ENCODE measurements around the gene NOL8.

The NOL8 gene

DNA sequence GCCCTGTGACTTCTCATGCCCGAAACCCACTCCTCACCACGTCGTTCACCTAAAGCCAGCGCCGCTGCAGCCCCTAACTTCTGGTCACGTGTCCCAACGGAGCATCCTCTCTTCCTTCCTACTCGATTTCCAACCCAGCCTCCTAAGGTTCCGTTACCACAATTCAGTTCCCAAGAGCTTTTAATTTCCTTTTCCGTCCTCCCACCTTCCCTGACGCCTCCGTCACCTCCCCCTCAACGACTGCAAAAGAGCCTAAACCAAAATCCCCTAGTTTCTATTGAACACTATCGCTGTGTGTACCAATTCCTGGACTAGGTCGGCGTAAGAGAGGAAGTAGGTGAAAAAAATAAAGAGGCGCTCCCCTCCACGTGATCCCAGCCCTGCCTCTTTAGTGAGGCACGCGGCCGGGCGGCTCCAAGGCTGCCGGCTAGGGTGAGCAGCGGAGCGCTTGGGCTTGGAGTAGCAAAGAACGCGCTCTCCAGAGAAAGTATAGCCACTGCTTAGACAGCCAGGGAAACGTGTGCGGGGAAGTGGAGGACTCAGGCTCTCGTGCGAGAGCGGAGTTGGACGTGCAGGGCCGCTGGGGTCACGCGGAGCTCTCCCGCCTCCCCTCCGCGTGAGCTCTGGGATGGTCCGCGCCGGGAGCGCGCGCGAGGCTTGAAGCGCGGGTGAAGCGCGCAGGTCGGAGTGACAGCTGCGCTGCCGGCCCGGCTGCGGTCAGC is at the start of gene NOL8, which contains the start of gene CENPP:
Gene NOL8 (minus strand): TSS at position 82 of the 722 bp plus-strand sequence. CDS start 1,189 bp downstream, outside the sequence.
Gene CENPP (plus strand): TSS at position 685 of the 722 bp plus-strand sequence.
- peak; percentile 62 for DNase-seq (ENCODE audit: low read depth)

DNA sequence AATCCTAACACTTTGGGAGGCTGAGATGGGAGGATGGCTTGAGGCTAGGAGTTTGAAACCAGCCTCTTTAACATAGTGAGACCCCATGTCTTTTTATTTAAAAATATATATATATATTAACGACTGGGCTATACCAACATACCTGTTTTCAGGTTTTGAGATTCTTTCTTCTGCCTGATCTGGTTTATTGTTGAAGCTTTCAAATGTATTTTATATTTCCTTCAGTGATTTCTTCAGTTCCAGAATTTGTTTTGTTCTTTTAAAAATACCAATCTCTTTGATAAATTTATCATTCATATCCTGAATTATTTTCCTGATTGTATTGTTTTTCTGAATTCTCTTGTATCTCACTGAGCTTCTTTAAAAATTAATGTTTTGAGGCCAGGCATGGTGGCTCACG is 48.0 kb upstream of the NOL8 start:
- no peak for DNase-seq (ENCODE audit: low read depth)

DNA sequence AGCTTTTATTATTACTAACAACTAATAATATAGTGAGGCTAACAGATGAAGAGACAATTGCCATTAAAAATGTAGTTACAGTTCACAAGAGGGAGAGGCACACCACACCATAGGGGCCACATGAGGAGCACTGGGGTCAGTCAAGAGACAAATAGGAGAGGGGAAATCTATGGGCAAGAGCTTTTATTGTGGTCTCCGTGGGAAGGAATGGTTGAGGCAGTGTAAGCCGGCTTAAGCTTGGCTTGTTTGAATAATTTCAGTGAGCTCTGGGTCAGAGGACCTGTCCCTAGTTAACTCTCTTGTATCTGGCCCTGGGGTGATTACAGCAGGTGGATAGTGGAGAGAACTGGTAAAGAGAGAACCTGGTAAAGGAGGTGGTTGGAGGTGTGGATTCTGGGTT is 43.9 kb upstream of the NOL8 start:
- no peak for DNase-seq (ENCODE audit: low read depth)

- DNase-seq (ENCODE audit: low read depth) = no peak
Observed at GRCh38 chr9:92360083-92360482, 34.9 kb upstream of the NOL8 start.

- DNase-seq (ENCODE audit: low read depth) = no peak
Observed at GRCh38 chr9:92359394-92359995, 34.3 kb upstream of the NOL8 start.

GRCh38 chr9:92353051-92353450 is 27.9 kb upstream of the NOL8 start:
- DNase-seq (ENCODE audit: low read depth) = no peak

DNA sequence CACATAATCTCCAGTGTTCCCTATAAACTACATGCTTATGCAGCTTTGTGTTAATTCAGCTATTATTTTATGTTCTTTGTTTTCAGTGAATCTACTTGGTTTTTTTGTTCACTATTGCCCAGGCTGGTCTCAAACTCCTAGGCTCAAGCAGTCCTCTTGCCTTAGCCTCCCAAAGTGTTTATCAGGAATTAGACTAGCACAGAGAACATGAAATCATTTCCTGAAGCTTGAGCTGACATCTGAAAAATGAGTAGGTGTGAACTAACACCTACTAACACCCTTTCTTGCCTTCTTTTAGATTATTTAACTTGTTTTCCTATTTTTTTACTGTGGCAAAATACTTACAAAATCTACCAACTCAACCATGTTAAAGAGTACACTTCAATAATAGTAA is 25.6 kb upstream of the NOL8 start:
- no peak for DNase-seq (ENCODE audit: low read depth)

GRCh38 chr9:92349771-92350739 is 24.9 kb upstream of the NOL8 start:
- DNase-seq (ENCODE audit: low read depth) = peak; percentile 73

- DNase-seq (ENCODE audit: low read depth) = no peak
Observed at GRCh38 chr9:92345582-92345981, 20.4 kb upstream of the NOL8 start.

- no peak for DNase-seq (ENCODE audit: low read depth)
Observed at GRCh38 chr9:92342825-92343488, 17.8 kb upstream of the NOL8 start.

DNA sequence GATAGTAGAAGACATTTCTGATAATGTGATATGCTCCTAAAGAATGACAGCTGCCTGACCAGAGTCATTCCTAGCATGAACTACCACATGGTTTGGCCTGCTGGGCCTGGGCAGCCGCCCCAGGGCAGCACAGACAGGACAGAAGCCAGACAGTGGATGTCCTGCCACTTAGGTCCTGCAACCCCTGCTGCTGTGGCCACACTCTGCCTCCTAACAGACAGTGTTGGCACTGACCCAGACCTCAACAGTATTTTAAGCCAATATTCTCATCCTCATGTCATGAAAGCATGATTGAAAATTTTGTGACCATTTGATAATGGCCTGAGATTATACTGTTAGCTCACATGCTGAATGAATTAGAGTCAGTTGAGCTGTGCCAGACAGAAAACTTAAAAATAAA is 16.4 kb upstream of the NOL8 start:
- no peak for DNase-seq (ENCODE audit: low read depth)

- no peak for DNase-seq (ENCODE audit: low read depth)
Observed at GRCh38 chr9:92333282-92333634, 8.1 kb upstream of the NOL8 start.

- DNase-seq (ENCODE audit: low read depth) = peak; percentile 49
Observed at GRCh38 chr9:92332577-92333281, 7.6 kb upstream of the NOL8 start.

- peak; percentile 63 for DNase-seq (ENCODE audit: low read depth)
Observed at GRCh38 chr9:92328225-92328624, 3.1 kb upstream of the NOL8 start.

- no peak for DNase-seq (ENCODE audit: low read depth)
Observed at GRCh38 chr9:92327283-92327850, 2.2 kb upstream of the NOL8 start.

DNA sequence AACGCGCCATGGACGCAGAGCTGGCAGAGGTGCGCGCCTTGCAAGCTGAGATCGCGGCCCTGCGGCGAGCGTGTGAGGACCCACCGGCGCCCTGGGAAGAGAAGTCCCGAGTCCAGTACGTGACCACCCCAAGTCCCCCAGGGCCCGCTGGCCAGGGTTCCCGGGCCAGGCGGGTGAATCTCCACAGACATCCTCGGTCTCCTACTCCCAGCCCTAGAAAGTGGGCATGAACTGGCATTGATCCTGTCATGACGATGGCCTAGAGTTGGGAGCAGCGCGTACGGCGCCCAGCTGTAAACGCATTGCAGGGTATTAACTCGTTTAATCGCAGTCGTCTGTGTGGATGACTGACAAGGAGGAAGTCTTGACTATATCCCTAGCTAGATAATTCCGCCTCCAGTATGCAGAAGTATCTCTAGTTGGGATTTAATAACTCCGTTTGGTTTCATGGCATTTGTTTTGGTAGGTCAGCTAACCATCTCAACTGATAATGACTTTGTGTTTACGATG is 896 bp upstream of the NOL8 start:
- DNase-seq (ENCODE audit: low read depth) = no peak

DNA sequence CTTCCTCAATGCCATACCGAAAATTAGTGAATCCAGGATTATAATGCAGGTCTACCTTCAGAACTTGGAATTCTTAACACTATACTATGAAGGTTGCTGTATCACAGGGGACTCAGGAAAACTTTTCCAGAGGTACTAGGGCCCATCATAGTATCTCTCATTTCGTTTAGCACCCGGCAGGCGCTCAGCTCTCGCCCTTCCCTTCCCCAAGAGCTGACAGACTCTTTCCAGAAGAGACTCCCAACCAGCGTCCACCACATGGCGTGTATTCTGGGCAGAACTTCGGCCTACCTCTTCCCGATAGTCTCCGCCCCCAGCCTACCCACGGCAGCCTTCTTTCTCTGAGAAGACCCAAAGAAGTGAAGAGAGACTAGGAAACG is 271 bp downstream of the NOL8 start:
- DNase-seq (ENCODE audit: low read depth) = no peak

DNA sequence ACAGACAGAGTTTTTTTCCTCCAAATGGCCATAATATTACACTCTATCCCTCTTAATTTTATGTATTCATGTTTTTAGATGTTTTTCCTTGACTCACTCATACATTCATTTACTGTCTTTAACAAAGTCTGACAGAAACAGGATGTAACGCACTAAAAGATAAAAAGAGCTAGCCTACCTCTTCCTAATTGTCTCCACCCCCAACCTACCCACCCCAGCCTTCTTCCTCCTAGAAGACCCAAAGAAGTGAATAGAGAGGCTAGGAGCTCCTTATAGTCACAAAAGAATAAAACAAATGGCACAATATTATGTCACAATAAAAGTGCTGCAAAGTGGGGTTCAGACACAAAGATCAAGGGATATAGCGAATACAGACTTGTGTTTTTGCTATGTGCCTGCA is 719 bp downstream of the NOL8 start:
- DNase-seq (ENCODE audit: low read depth) = no peak

- no peak for DNase-seq (ENCODE audit: low read depth)
Observed at GRCh38 chr9:92315456-92315855, 9.7 kb downstream of the NOL8 start.

DNA sequence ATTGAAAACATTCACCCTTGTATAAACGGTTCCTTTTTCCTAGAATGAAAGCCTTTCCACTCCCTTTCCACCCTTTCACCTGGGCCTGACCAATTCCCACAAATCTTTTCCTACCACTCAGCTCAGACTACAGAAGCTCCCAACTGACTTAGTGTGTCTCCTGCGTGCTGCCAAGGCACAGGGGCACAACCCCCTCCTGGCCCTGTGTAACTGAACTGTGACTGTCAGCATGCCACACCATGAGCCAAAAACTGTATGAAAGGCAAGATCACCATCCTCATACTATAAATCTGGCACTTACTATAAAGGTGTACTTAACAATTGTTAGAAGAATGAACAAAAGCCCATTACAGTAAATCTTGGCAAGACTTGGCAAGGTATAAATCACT is 11.5 kb downstream of the NOL8 start:
- no peak for DNase-seq (ENCODE audit: low read depth)

Measured in fibroblast of the conjunctiva (primary cell).